HEK293T (cell line): ENCODE results near the gene EPHB3.

ENCODE experiments used
- CTCF ChIA-PET: fragments of 350-600 bp; formaldehyde crosslinking; extraction: SDS; loops from one replicate; lab custom pipeline; 2021; ENCODE audit warnings: antibody characterized with exemption, inconsistent platforms; lab: Yijun Ruan, JAX
- POLR2A ChIA-PET: fragments of 350-600 bp; formaldehyde crosslinking; extraction: SDS; loops from one replicate; lab custom pipeline; 2020; ENCODE audit warnings: antibody characterized with exemption, inconsistent platforms; lab: Yijun Ruan, JAX
- DNase-seq: peaks from one replicate; pipeline ENCODE4 v3.0.0; 2012; ENCODE audit warnings: mixed read lengths; ENCODE audit errors: extremely low spot score
- ARNT ChIP-seq: fragments of 450-650 bp; IDR thresholded peaks from 2 replicates; pipeline ENCODE4 v1.6.1; 2017; ENCODE audit warnings: mild to moderate bottlenecking
- BHLHE40 ChIP-seq: fragments of 450-650 bp; IDR thresholded peaks from 2 replicates; pipeline ENCODE4 v1.6.1; 2016; ENCODE audit warnings: mild to moderate bottlenecking, moderate library complexity, borderline replicate concordance
- CTBP1 ChIP-seq: fragments of 450-650 bp; IDR thresholded peaks from 2 replicates; pipeline ENCODE4 v1.6.1; 2016; ENCODE audit warnings: borderline replicate concordance
- ELF4 ChIP-seq: fragments of 450-650 bp; IDR thresholded peaks from 2 replicates; pipeline ENCODE4 v1.6.1; 2017; ENCODE audit warnings: antibody characterized with exemption
- FOXA1 ChIP-seq: fragments of 450-650 bp; IDR thresholded peaks from 2 replicates; pipeline ENCODE4 v1.6.1; 2016; ENCODE audit warnings: mild to moderate bottlenecking
- FOXK2 ChIP-seq: fragments of 450-650 bp; IDR thresholded peaks from 2 replicates; pipeline ENCODE4 v1.6.1; 2016; ENCODE audit warnings: mild to moderate bottlenecking
- FOXM1 ChIP-seq: fragments of 450-650 bp; IDR thresholded peaks from 2 replicates; pipeline ENCODE4 v1.6.1; 2017; ENCODE audit warnings: mild to moderate bottlenecking, borderline replicate concordance
- HDGF ChIP-seq: fragments of 450-650 bp; IDR thresholded peaks from 2 replicates; pipeline ENCODE4 v1.6.1; 2017; ENCODE audit warnings: antibody characterized with exemption, borderline replicate concordance
- L3MBTL2 ChIP-seq: fragments of 450-650 bp; conservative IDR thresholded peaks from 2 replicates; pipeline ENCODE4 v1.6.1; 2016; ENCODE audit warnings: mild to moderate bottlenecking
- LEF1 ChIP-seq: fragments of 450-650 bp; IDR thresholded peaks from 2 replicates; pipeline ENCODE4 v1.6.1; 2017; ENCODE audit warnings: mild to moderate bottlenecking, borderline replicate concordance
- NFRKB ChIP-seq: fragments of 450-650 bp; IDR thresholded peaks from 2 replicates; pipeline ENCODE4 v1.6.1; 2016; ENCODE audit warnings: mild to moderate bottlenecking, moderate library complexity
- PKNOX1 ChIP-seq: fragments of 450-650 bp; IDR thresholded peaks from 2 replicates; pipeline ENCODE4 v1.6.1; 2016
- SP1 ChIP-seq: fragments of 450-650 bp; IDR thresholded peaks from 2 replicates; pipeline ENCODE4 v1.6.1; 2017
- SUZ12 ChIP-seq: fragments of 450-650 bp; IDR thresholded peaks from 2 replicates; pipeline ENCODE4 v1.6.1; 2016; ENCODE audit warnings: mild to moderate bottlenecking
- TARDBP ChIP-seq: fragments of 450-650 bp; IDR thresholded peaks from 2 replicates; pipeline ENCODE4 v1.6.1; 2016
- ZNF384 ChIP-seq: fragments of 450-650 bp; IDR thresholded peaks from 2 replicates; pipeline ENCODE4 v1.6.1; 2016

Gene EPHB3

GRCh38 chr3:184541886-184542562, 19.6 kb upstream of the EPHB3 start:
- POLR2A ChIA-PET = no interaction called here
- no peak for TF ChIP-seq SUZ12
- TF ChIP-seq LEF1 = no peak
- no peak for TF ChIP-seq FOXM1
- no peak for DNase-seq
- CTCF ChIA-PET = interaction anchor here (0.6 to 1.3 kb wide), 5 partner anchors 11 to 203 kb away, joined by 6 to 8 read pairs (median 6); no protein-coding TSS in a partner anchor

GRCh38 chr3:184542577-184542976, 19.0 kb upstream of the EPHB3 start:
- CTCF ChIA-PET = interaction anchor here (0.6 to 1.3 kb wide), 4 partner anchors 86 to 203 kb away, joined by 3 to 8 read pairs (median 5); no protein-coding TSS in a partner anchor
- TF ChIP-seq CTBP1 (no peak), FOXM1 (no peak), HDGF (no peak), LEF1 (no peak), ZNF384 (no peak), SUZ12 (no peak), TARDBP (no peak), ARNT (no peak), SP1 (no peak), PKNOX1 (no peak), L3MBTL2 (no peak), FOXA1 (no peak), ELF4 (no peak), NFRKB (no peak), BHLHE40 (no peak)
- POLR2A ChIA-PET = no interaction called here
- DNase-seq = no peak

- ChIA-PET POLR2A (no interaction called here), CTCF (interaction anchor here (0.7 to 1.6 kb wide), 3 partner anchors 85 to 172 kb away, joined by 3 to 6 read pairs (median 4); no protein-coding TSS in a partner anchor)
- no peak for DNase-seq
- TF ChIP-seq L3MBTL2 = no peak
- TF ChIP-seq FOXM1 = no peak
- no peak for TF ChIP-seq FOXK2
- no peak for TF ChIP-seq ELF4
Measured at GRCh38 chr3:184543256-184543655, 18.3 kb upstream of the EPHB3 start.

- TF ChIP-seq SUZ12 (no peak), ZNF384 (no peak), FOXK2 (no peak), ELF4 (no peak)
- POLR2A ChIA-PET = no interaction called here
- peak; percentile 70 for DNase-seq
- CTCF ChIA-PET = interaction anchor here (1.6 kb wide), 1 partner anchor 172 kb away, joined by 6 read pairs; no protein-coding TSS in a partner anchor
Measured at GRCh38 chr3:184543843-184544512, 17.6 kb upstream of the EPHB3 start.

- TF ChIP-seq NFRKB = no peak
- TF ChIP-seq L3MBTL2 = no peak
- no peak for TF ChIP-seq HDGF
- no peak for TF ChIP-seq LEF1
- no peak for TF ChIP-seq BHLHE40
- TF ChIP-seq SUZ12 = no peak
- TF ChIP-seq CTBP1 = no peak
- no peak for TF ChIP-seq ELF4
- TF ChIP-seq PKNOX1 = no peak
- TF ChIP-seq FOXK2 = no peak
- no peak for TF ChIP-seq TARDBP
- TF ChIP-seq FOXM1 = no peak
- ChIA-PET POLR2A (no interaction called here), CTCF (interaction anchor here (1.6 kb wide), 1 partner anchor 173 kb away, joined by 6 read pairs; no protein-coding TSS in a partner anchor)
- no peak for DNase-seq
Measured at GRCh38 chr3:184544513-184544861, 17.1 kb upstream of the EPHB3 start.

- no peak for DNase-seq
- POLR2A ChIA-PET = interaction anchor here (1.2 kb wide), 1 partner anchor 184 kb away, joined by 4 read pairs; the partner anchor contains the start of genes CLCN2 and POLR2H
- TF ChIP-seq FOXA1 (no peak), CTBP1 (no peak), PKNOX1 (no peak), TARDBP (no peak), L3MBTL2 (no peak), BHLHE40 (no peak), FOXM1 (no peak), ELF4 (no peak), LEF1 (no peak), SUZ12 (no peak), HDGF (no peak), SP1 (no peak), ARNT (no peak), ZNF384 (no peak), FOXK2 (no peak), NFRKB (no peak)
- CTCF ChIA-PET = interaction anchor here (0.8 to 1.0 kb wide), 2 partner anchors 11 to 15 kb away, joined by 3 to 5 read pairs; no protein-coding TSS in a partner anchor
Measured at GRCh38 chr3:184545769-184546168, 15.8 kb upstream of the EPHB3 start.
